Stimulated activated CD8-positive, alpha-beta memory T cell treated with anti-CD3 and anti-CD28 coated beads, Interleukin-7, amount 100 ng/mL, for 48 hours (primary cell): Measurements from ENCODE around the gene SPEF2.
"Not testable (repeated sequence)": the region's sequence is repeated elsewhere in the genome, so short reads cannot be mapped to it uniquely, and the experiment has no call there.

Experiments used
- DNase-seq, 2 donors: peaks; one replicate each; pipeline ENCODE4 v3.0.0-alpha.2; 2020; ENCODE audit warnings: low read depth in 1 of 2; ENCODE audit errors: extremely low read depth in 1 of 2

The SPEF2 gene

DNA sequence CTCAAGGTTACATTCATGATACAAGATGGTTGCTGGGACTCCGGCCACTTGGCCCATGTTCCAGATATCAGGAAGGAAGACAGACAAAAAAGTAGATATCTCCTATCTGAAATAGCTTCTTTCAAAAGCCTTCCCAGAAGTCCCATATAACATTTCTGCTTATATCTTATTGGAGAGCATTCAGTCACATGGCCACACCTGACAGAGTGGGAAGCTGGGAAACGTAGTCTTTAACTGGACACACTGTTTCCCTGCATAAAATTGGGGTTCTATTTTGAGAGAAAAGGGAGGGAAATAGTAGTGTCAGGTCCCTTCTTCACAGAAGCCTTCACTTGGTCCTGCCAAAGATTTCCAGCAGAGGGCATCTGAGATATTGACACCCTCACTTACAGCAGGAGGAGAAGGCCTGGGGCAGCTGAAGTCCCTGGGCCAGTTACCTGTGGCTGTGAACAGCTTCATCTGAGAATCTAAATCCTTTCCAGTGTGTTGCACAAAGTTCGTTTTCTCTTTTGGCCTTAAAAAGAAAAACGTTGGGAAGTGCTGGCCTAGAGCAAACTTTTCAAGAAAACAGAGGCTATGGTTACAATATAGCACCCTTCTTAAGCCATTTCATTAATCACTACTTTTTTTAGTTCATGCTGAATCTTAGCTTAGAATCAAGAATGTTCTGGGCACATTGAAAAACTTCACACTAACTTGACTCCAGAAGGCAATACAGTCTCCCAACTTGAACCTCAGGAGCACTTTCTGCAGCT lies 33.5 kb downstream of the SPEF2 start:
- DNase-seq = peak; percentile 17 to 35

DNA sequence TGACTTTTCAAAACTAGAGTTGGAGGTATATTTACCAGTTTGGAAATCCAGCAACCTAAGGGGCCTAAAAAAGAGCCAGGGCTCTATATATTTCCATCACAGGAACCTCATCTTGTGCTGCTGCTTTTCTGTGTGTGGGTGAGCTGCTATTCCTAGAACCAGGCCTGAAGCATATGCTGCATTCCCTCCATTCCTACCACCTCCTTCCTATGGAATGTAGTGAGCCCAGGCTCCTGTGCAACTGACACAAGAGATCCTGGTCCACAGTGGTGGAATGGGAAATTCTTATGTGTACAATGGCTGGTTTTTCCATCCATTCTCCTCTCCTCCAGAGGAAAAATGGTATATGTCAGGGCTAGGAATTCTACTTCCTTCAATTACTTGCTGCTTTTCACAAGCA lies 39.1 kb downstream of the SPEF2 start:
- no peak for DNase-seq

DNA sequence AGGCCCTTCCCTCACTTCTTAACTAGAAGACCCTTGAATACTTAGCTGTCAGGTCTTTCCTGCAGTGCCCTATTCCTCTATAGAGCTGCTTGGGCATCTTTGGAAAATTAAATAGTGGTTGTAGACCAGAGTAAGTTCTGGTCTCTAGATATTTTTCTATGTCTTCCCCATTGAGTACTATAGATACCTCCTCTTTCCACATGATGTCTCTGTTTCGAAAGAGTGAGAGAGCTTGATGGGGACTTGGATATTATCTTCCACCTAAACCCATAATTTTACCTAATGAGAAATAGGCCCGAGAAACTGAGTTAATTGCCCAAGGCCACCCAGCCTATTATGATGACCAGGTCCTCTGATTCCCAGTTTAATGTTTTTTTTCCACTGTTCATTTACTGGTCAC lies 40.2 kb downstream of the SPEF2 start:
- DNase-seq = no peak

DNA sequence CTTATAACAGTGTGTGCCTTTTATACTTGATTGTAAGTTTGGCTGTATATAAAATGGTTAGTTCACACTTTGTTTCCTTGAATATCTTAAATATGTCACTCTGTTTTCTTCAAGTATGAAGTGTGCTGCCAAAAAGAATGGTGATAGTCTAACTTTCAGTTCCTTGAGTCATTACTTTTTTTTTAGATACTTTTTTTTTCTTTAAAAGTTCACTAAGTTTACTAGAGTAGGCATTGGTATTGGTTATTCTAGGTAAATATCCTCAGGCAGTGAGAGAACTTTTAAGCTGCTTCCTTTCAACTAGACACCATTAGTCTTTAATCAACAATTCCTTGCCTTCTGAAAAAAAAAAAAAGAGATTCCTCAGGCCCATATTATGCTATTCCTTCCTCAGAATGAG lies 41.9 kb downstream of the SPEF2 start:
- no peak for DNase-seq

DNA sequence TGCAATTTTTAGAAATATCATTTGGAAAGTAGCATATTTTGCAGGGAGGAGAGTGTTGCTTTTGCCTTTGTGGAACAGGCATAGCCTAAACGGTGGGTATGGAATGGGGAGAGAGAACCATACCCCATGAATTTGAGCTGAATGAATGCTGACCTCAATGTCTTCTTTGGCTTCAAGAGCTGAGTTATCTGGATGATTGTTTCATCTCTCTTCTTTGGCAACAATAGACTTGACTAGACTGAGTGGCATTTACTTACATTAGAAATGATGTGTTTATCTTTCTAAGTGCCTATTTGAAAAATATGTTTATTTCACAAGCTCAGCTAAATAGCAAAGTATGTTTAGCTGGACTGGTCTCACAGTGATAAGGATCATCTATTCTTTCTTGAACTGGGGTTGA lies 42.8 kb downstream of the SPEF2 start:
- DNase-seq = no peak

DNA sequence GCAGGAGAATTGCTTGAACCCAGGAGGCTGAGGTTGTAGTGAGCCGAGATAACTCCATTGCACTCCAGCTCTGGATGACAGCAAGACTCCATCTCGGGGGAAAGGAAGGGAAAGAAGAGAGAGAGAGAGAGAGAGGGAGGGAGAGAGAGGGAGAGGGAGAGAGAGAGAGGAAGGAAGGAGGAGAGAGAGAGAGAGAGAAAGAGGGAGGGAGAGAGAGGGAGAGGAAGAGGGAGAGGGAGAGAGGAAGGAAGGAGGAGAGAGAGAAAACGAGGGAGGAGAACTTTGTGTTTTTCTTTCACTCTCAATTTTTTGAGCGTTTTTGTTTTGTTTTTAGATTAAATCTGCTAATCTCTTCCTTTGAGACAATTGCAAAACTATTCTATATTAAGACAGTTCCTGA lies 46.9 kb downstream of the SPEF2 start:
- DNase-seq = no peak

DNA sequence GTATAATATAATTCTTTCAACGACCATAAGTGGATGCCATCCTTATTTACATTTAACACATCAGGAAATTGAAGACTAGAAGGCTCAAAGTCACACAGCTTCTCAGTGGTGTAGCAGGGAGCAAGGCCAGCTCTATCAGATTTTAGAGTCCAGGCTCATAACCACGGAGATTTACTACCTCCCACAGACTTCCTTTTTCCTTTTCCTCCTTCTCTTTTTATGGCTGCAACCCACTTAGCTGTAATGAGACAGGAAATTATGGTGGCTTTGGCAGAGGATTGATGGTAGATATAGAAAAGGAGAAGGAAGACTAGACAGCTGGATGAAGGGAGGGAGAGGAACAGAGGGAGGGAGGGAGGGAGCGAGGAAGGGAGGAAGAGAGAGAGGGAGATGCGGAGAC lies 47.4 kb downstream of the SPEF2 start:
- no peak for DNase-seq

DNA sequence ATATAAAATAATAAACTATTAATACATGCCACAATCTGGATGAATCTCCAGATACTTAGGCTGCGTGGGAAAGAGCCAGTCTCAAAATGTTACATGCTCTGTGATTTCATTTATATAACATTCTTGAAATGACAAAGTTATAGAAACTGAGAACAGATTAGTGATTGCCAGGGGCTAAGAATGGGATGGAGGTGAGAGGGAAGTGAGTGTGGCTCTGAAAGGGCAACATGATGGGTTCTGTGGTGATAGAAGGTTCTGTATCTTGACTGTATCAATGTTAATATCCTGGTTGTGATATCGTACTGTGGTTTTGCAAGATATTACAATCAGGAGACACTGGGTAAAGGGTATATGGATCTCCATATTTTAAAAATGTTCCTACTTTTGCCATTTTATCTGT lies 50.7 kb downstream of the SPEF2 start:
- DNase-seq = no peak

DNA sequence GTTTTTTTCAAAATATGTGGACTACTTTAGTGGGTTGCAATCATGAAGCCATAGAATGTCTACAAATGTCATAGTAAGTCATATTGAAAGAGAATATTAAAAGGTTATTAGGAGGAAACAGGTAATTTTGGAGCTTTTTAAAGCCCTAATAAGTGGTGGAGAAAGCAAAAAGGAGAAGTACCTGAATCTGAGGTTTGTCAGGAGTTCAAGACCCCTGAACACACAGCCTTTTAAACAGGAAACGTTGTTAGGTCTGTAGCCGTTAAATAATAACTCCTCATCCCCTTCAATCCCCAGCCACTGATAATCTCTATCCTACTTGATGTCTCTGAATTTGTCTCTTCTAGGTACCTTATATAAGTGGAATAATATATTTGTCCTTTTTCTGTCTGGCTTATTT lies 51.1 kb downstream of the SPEF2 start:
- DNase-seq = no peak

DNA sequence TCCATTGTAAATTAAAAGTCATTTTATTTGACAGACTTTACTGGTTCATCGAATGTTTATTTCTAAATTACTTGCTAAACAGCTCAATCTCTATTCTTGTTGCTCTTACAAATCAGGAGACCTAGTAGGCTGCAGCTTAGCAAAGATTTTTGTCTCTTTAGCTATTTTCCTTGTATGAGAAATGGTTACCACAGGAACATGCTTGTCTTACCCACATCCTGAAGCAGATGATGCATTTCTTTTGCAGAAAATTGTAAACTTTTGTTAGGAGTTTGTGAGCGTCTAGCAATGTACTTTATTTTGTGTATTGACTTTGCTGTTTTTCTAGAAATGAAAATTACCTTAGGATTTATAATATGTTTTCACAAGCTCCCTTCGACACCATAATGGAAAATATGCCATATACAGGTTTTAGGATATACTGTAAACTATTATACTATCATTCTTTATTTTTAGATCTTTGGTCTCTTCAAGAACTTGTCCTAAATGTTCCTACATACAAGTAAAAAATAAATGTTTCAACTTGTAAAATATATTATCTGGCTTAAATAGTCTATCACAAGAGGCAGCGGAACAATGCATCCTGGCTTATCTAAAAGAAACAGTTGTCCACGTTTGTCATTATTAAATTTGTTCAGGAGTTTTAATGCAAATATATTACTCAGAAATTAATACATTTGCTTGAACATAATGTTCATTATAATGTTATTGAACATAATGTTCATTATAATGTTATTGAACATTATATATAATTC lies 54.1 kb downstream of the SPEF2 start:
- DNase-seq = no peak

DNA sequence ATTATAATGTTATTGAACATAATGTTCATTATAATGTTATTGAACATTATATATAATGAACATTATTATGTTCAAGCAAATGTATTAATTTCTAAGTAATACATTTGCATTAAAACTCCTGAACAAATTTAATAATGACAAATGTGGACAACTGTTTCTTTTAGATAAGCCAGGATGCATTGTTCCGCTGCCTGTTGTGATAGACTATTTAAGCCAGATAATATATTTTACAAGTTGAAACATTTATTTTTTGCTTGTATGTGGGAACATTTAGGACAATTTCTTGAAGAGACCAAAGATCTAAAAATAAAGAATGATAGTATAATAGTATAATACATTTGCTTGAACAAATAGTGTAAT lies 54.6 kb downstream of the SPEF2 start:
- not testable (repeated sequence) for DNase-seq

DNA sequence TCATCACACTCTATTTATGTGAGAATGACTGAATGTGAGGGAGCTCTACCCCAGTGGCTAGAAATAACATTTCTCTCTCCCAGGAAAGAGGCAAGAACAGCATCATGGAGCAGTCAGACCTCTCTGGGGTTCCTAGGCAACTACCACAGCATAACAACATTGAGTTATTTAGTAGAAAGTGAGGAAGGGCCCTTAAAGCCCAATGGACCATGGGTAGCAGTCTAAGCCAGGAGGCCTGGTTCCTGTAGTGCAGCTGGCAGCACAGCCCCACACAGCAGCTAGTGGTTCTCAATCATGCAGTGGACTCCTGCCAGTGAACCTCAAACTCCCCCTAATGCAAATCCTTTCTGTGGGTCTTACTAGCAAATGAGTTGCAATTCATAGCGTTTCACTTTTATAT lies 55.3 kb downstream of the SPEF2 start:
- no peak for DNase-seq

DNA sequence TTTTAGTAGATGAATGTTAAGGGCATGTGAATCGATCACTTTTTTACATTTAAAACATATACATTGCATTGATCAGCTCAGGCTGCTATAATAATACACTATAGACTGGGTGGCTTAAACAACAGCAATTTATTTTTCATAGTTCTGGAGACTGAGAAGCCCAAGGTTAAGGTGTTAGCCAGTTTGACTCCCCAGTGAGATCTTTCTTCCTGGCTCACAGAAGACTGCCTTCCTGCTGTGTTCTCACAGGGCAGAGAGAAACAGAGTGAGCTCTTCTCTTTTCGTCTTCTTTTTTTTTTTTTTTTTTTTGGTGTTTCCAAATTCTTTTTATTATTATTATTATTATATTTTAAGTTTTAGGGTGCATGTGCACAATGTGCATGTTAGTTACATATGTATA lies 56.4 kb downstream of the SPEF2 start:
- no peak for DNase-seq

DNA sequence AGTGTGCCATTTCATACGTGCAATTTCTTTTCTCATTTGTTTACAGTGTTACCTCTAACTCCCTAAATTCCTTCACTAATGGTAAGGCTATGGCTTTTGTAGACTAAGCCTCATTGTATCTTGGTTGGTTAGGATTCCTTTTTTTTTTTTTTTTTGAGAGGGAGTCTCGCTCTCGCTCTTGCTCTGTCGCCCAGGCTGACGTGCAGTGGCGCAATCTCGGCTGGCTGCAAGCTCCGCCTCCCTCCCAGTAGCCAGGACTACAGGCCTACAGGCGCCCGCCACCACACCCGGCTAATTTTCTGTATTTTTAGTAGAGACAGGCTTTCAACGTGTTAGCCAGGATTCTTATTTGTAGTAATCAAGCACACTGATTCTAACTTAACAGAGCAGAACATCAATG lies 57.7 kb downstream of the SPEF2 start:
- no peak for DNase-seq

DNA sequence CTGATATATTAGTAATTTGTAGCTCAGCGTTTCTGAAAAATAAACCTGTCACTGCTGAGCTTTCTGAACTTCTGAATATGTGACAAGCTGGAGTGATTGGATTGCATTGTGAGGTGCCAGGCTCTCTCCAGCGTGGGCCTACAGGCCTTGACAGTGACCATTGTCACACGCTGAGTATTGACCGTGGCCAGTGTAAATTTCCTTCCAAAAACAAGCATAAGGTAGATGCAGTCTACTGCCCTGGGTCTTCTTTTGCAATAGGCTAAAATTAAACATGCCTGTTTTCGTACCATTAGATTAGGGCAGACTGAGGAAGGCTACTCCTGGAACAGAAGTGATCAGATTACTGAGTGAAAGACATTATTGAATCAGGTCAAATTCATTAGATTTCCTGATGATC lies 60.2 kb downstream of the SPEF2 start:
- no peak for DNase-seq

DNA sequence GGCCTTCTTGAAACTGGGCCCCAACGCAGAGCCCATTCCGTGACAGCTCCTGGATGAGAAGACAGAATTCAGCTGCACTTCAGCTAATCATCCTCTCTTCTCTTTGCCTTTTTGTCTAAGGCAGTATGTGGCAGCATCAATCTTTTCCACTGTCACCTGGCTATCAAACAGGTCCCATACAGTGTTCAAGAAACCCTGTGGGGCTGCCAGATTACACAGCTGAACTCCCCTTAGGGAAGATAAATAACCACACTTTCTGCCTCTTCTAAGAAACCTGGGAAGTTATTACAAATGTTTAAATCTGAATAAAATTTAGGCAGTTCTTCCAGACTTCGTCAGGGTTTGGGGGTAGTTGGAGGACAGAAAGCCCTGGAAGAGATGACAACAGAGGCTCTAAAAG lies 61.0 kb downstream of the SPEF2 start:
- DNase-seq = no peak

DNA sequence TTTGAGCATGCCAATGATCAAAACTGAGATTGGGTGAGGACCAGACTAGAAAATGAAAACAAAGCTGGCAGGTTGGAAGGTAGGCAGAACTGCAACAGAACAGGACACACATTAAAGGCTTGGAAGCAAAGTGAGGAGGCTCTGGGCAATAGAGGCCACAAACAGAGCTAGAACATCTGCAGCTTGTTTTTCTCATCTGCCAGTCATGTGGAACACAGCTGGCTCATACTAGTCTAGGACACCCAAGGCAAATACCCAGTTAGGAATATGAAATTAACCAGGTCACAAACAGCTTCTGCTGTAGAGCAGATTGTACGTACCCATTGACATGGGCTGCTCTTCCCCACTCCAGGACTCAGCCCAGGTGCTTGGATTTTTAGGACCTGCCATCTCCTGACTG lies 61.7 kb downstream of the SPEF2 start:
- no peak for DNase-seq

DNA sequence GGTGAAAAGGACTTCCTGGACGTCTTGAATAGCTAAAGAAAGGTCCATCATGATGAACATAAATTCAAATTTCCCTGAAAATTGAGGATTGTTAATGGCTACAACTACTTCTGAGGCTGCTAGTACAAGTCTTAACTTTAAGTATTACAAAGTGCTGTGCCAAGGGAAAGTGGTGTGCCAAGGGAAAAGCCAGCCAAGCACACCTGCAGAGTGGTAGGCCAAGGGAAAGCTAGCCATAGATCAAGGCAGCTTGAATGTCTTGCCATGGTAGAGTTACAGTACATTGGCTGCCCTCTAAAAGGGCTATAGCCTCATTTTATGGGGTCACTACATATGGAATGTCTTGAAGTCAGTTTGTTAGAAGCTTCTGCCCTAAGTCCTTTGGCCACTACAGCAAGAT lies 64.2 kb downstream of the SPEF2 start:
- DNase-seq = no peak

DNA sequence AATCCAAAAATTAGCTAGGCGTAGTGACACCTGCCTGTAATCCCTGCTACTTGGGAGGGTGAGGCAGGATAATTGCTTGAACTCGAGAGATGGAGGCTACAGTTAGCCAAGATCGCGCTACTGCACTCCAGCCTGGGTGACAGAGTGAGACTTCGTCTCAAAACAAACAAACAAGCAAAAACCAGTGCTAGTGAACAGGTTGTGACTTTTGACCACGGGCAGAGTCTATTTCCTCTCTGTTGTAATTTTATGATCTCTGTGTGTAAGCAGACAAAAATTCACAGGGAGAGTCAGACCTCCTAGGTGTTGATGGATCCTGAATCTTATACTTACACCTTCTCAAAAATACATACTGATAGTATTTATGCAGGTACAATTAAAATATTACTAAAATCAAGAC lies 65.8 kb downstream of the SPEF2 start:
- no peak for DNase-seq

DNA sequence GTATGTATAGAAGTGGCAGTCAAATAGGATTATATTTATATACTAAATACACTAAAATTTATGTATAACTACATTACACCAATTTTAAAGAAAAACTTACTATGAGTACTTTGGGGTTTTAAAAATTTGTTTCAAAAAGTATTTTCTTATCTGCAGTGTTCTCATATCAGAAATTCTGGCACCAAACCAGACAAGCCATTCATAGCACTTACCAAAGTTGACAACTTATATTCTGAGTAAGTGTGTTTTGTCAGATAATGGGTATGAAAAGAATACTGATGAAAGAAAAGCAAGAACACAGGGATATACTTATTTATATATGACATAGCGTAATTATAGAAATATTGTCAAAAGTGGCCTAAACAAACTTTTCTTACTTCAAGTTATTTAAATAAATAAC lies 67.5 kb downstream of the SPEF2 start:
- DNase-seq = no peak

DNA sequence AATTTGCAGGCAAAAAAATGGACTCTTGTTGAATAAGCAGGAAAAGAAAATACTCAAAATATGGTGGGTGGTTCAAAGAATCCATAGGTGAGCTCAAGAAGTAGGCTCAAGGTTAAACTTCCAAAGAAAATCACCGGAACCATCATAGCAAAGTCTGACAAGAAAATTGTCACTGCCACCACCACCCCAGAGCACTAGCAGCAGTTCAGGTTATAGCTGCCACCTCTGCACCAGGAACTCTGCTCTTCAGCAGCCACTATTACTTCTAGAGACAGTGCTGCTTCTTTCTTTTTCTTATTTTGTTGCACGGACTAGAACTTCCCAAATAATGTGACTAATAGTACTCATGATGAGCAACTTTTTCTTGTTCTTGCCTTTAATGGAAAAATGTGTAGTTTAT lies 70.3 kb downstream of the SPEF2 start:
- no peak for DNase-seq

DNA sequence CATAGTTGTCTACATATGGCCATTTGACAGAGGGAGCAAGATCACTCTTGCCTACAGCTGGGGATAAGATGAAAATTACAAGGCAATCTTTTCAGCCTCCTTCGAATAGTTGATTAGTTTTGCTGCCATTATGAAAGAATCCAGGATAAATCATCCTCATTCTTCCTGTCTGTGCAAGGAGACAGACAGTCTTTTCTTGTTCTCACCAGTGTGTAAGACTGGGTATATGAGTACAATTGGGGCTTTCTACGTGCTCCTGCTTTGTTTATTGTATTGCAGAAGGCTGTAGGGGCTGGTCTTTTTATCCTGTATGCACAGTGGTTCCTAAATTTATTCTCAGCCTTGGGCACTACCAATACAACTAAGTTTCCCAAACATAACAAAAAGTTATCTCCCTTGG lies 76.8 kb downstream of the SPEF2 start:
- DNase-seq = no peak
